Upper lobe of left lung (tissue), 4 donors: Measurements from ENCODE around the gene IL17RC.

Source experiments
- EP300 ChIP-seq, 4 donors: sonication (generic); formaldehyde crosslinking; IDR thresholded peaks; one replicate each; pipeline ENCODE4 v1.5.1; 2017; ENCODE audit warnings: antibody characterized with exemption in 4 of 4, control low read depth in 2 of 4
- POLR2A ChIP-seq, 4 donors: fragments of 450-650 bp; IDR thresholded peaks; one replicate each; pipeline ENCODE4 v1.5.1; 2016 to 2017; ENCODE audit warnings: antibody characterized with exemption in 4 of 4, mild to moderate bottlenecking in 2 of 4
- POLR2AphosphoS5 ChIP-seq, 2 donors: sonication (generic); formaldehyde crosslinking; IDR thresholded peaks; one replicate each; pipeline ENCODE4 v1.5.1; 2017; ENCODE audit warnings: antibody characterized with exemption in 2 of 2
- TF ChIP-seq, protein P1 (sequence below), 6 experiments: fragments of 450-650 bp in 4 of 6; fragments of 200-600 bp in 2 of 6; sonication (generic) in 2 of 6; IDR thresholded peaks; one replicate each; pipeline ENCODE4 v1.5.1; 2016 to 2019; ENCODE audit warnings: antibody characterized with exemption in 6 of 6

DNA sequence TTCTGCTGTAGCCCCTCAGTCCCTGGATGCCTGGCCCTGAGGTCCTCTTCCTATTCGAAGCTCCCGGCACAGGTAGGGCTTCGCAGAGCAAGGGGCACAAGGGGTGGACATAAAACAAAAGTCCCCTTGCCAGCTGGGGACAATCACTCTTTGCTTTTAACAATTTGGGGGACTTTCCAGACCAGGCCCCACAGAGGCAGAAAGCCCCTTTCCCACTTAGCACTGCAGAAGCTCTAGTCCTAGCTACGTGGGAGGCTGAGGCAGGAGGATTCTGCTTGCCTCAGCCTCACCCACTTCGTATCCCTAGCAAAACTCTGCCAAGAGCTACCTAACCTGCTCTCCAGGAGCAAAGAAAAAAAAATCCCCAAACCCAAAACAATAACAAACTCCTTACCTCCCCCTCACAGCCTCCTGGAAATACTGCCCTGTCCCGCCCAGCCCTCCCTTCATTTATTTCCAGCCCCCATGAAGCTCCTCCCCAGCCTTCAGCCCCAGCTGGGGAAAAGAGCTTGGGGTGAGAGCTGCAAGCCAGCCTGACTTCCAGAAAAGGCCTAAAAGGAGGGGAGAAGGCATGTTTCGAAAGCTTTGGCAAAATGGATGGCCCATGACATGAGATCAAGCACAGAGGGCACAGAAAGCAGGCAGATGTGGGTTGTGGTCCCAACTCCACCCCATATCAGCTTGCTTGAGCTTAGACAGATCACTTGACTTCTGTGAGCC is 36.9 kb upstream of the IL17RC start, which contains the start of gene CIDEC:
- TF ChIP-seq, protein P1, sequence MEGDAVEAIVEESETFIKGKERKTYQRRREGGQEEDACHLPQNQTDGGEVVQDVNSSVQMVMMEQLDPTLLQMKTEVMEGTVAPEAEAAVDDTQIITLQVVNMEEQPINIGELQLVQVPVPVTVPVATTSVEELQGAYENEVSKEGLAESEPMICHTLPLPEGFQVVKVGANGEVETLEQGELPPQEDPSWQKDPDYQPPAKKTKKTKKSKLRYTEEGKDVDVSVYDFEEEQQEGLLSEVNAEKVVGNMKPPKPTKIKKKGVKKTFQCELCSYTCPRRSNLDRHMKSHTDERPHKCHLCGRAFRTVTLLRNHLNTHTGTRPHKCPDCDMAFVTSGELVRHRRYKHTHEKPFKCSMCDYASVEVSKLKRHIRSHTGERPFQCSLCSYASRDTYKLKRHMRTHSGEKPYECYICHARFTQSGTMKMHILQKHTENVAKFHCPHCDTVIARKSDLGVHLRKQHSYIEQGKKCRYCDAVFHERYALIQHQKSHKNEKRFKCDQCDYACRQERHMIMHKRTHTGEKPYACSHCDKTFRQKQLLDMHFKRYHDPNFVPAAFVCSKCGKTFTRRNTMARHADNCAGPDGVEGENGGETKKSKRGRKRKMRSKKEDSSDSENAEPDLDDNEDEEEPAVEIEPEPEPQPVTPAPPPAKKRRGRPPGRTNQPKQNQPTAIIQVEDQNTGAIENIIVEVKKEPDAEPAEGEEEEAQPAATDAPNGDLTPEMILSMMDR (IDR thresholded peaks at IDR 0.05) = no peak
- TF ChIP-seq EP300 (IDR thresholded peaks at IDR 0.05) (no peak), POLR2AphosphoS5 (IDR thresholded peaks at IDR 0.05) (no peak), POLR2A (IDR thresholded peaks at IDR 0.05) (no peak)
